HG03039 (cell line): ENCODE data around the gene ABLIM2.
"Not testable (repeated sequence)": the region's sequence is repeated elsewhere in the genome, so short reads cannot be mapped to it uniquely, and the experiment has no call there.

Experiments
- ATAC-seq: cut with Tn5 transposase; IDR thresholded peaks from one replicate; pipeline ENCODE4 v1.9.1; 2021; ENCODE audit warnings: mild to moderate bottlenecking, moderate library complexity; ENCODE audit not compliant: unreplicated experiment

Gene ABLIM2

DNA sequence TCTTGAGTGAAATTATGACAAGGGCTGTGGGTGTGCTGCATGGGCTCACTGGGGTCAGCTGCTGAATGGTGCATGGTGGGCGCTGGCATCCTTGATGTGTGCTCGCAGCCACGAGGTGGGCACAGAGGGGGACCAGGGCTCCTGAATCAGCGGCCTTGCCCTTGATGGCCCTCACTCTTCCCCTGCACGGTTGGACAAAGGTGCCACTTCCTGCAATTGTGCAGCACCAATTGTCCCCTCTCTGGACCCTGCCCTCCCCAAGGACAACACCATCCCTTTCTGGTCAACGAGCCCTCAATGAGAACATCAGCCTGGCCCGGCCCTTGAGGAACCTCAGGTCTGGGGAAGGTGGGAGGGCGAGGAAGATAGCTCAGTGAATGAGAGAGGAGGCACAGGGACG is 16.1 kb downstream of the ABLIM2 start:
- ATAC-seq, result no peak

- ATAC-seq, result no peak
These were observed 16.7 kb downstream of the ABLIM2 start for GRCh38 chr4:8141935-8142334.

DNA sequence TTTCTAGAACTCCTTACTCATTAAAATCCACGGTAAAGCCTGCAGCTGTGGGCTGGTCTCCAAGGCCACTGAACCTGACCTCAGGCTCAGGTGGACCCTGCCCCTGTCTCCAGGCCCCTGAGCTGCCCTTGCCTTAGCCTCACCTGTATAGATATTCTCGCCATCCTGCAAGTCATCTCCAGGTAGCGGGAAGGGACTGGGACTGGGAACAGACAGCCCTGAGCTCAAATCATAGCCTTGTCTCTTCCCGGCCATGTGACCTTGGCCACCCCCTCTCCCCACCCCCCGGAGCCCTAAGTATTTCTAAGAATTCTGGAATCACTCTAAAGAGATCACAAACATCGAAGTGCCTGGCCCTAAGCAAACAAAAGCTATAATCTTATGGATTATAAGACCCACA is 17.7 kb downstream of the ABLIM2 start:
- no peak for ATAC-seq

DNA sequence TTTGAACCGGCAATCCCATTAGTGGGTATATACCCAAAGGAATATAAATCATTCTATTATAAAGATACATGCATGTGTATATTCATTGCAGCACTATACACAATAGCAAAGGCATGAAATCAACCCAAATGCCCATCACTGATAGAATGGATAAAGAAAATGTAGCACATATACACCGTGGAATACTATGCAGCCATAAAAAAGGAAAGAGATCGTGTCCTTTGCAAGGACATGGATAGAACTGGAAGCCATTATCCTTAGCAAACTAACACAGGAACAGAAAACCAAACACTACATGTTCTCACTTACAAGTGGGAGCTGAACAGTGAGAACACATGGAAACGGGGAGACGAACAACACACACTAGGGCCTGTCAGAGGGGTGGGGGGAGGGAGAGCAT is 18.9 kb downstream of the ABLIM2 start:
- ATAC-seq, result not testable (repeated sequence)

- no peak for ATAC-seq
These were observed 21.5 kb downstream of the ABLIM2 start for GRCh38 chr4:8136972-8137710.

DNA sequence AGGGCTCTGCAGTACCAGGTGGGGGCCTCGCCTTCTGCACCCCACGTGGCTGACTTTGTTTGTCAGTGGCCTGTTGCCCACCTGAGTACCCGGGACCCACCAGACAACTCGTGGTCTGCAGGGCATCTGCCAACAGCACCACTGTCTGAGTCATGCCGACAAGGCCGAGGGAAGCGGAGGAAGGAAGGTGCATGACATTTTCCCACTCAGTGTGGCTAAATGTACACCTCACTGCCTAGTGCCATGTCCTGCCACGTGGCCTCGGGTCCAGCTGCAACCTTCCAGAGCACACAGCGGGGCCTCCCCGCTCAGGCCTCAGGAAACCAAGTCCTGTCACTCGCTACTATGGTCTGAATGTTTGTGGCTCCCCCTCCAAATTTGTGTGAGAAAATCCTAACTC is 22.1 kb downstream of the ABLIM2 start:
- ATAC-seq, result no peak

- no peak for ATAC-seq
These were observed 22.9 kb downstream of the ABLIM2 start for GRCh38 chr4:8135666-8136065.

GRCh38 chr4:8133897-8134563 is 24.6 kb downstream of the ABLIM2 start:
- no peak for ATAC-seq

DNA sequence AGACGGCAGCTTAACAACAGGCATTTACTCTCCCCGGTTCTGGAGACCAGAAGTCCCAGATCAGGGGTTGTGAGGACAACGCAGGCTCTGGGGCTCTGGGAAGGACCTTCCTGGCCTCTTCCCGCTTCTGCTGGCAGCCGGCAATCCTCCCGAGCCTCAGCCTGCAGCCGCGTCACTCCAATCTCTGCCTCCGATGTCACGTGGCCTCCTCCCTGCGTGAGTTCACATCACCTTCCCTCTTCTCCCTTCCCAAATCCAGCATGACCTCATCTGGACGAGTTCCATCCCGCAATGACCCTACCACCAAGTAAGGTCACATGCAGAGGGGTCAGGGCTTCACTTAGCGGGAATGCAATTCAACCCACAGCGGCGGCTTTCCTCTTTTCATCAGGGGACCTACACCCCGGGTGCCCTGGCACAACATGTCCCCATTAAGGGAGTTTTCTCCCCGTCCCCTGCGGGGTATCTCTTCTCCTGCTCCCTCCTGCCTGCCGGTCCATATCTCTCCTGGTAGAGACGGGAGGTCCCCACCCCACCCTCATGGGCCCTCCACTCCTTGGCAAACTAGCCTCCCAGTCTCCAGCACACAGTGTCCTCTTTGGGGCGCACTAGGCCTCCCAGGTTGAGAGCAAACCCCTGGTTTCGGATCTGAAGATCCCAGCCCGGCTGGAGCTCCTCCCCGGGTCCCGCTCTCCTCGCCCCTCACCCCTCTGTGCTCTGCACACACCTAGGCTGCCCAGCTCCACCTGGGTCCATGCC is 25.5 kb downstream of the ABLIM2 start:
- no peak for ATAC-seq

DNA sequence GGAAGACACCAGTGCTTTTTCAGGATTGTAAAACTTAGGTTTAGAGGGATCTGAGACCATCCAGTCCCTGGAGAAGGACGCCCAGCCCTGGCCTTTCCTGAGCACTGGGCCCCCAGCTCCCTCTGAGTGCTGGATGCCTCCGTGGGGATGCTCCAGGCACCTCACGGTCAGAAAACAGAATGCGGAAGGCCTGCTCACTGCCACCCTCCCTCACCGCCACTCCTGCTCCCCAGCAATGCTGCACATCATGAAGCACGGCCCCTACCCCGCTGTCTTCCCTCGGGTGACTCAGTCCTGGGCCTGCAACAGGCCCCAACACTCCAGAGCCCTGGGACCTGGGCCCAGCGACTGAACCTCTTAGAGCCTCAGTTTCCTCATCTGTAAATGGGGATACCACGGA is 26.2 kb downstream of the ABLIM2 start:
- no peak for ATAC-seq

GRCh38 chr4:8131826-8132225 is 26.8 kb downstream of the ABLIM2 start:
- no peak for ATAC-seq

DNA sequence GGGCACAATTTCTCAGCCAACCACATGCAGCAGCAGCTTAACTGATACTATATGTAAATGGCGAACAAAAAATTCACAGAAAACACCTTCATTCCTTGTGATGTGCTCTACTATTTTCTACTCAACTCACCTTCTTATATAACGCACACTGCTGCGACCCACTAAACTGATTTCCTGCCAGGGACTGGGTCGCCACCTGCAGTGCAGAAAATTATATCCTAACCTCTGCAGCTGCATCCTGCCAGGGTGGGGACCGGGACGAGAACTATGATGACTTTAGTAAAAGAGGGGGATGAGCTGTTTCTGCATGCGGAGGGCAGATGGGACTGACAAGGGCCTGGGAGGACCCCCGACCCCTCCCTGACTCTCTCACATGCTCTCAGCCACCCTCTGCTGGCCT is 27.4 kb downstream of the ABLIM2 start:
- no peak for ATAC-seq

- ATAC-seq, result no peak
These were observed 28.1 kb downstream of the ABLIM2 start for GRCh38 chr4:8130346-8131066.

- no peak for ATAC-seq
These were observed 28.8 kb downstream of the ABLIM2 start for GRCh38 chr4:8129785-8130184.

DNA sequence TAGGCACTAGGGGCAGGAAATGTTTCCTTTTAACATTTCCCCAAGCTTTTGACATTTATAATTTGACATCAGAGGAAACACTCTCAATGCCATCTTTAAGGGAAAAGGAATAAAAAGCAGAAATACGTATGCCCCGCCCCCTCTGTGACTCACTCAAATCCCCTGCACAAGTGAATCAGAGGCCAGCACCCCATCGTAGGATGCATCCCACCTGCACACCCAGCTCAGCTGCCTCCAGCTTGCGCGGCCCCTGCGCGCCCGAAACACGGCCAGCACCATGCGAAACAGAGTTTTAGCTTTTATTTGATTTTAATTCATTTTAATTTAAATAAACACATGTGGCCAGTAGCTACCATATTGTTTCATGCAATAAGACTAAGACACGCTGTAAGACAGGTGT is 29.5 kb downstream of the ABLIM2 start:
- no peak for ATAC-seq

DNA sequence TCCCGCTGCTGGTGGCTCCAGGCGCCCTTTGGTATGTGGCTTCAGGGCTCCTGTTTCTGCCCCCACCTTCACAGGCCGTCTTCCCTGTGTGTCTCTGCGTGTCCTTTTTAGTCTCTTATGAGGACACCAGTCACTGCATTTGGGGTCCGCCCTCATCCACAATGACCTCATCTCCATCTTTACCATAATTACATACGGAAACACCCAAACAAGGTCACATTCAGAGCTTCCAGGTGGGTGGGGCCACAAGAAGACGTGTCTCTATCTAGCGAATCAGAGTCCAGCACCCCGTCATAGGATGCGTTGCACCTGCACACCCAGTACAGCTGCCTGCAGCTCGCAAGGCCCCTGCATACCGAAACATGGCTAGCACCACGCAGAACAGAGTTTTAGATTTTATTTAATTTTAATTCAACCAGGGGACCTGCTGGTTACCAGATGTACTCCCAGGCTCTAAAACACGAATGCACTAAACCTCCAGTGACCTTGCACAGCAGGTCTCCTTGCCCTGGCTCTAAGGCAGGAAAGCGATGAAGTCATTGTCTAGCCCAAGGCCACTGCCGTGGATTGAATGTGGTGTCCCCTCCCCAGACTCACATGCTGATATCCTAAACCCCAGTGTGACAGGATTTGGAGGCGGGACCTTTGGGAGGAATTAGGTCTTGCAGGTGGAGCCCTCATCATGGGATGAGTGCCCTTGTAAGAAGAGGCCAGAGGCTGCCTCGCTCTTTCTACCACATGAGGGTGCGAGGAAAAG is 30.3 kb downstream of the ABLIM2 start:
- ATAC-seq, result no peak

- no peak for ATAC-seq
These were observed 31.4 kb downstream of the ABLIM2 start for GRCh38 chr4:8127051-8127826.

GRCh38 chr4:8126523-8126922 is 32.1 kb downstream of the ABLIM2 start:
- no peak for ATAC-seq

DNA sequence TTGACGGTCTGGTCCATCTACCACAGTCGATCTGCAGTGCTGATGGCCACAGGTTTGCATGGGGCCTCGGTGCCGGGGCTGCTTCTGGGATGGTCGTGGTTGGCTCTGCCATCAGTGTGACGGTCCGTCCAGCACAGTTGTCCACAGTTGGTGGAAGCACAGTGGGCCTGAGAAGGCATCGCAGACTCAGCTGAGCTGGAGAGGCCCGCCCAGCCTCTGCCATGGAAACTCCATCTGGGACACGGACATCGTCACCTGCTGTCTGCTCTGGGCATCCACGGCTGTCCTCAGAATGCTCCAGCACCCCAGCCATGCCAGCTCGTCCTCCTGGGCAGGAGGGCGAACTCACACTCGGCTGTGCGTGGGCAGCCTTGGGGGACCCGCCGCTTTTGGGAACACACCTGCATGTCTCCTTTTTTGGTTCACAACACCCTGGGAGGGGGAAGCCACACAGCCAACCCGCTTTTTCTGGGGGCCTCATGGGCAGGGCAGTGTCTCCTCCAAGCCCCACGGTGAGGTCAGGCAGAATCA is 33.0 kb downstream of the ABLIM2 start:
- ATAC-seq, result no peak

- no peak for ATAC-seq
These were observed 34.7 kb downstream of the ABLIM2 start for GRCh38 chr4:8123870-8124269.
